ENCODE data around the gene TP53TG5.

DNA sequence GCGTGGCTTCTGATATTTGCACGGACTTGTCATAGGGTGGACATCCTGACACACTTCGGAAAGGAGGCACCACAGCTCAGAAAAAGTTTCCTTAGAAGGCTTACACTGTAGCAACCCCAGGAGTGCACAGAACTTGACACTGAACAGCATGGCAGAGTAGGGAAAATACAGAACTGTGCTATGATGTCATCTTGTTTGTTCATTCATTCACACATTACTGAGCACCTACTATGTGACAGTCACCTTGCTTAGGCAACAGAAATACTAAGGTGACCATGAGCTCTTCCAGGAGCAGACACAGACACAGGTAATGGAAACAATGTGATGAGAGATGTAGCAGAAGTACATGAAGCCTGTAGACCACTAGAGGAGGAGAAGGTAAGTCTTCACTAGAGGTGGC, 35.4 kb upstream of the TP53TG5 start:
- TF ChIP-seq POLR2A (IDR thresholded peaks at IDR 0.05) (no peak), POLR2AphosphoS5 (IDR thresholded peaks at IDR 0.05) (no peak)
- TF ChIP-seq, protein P1, sequence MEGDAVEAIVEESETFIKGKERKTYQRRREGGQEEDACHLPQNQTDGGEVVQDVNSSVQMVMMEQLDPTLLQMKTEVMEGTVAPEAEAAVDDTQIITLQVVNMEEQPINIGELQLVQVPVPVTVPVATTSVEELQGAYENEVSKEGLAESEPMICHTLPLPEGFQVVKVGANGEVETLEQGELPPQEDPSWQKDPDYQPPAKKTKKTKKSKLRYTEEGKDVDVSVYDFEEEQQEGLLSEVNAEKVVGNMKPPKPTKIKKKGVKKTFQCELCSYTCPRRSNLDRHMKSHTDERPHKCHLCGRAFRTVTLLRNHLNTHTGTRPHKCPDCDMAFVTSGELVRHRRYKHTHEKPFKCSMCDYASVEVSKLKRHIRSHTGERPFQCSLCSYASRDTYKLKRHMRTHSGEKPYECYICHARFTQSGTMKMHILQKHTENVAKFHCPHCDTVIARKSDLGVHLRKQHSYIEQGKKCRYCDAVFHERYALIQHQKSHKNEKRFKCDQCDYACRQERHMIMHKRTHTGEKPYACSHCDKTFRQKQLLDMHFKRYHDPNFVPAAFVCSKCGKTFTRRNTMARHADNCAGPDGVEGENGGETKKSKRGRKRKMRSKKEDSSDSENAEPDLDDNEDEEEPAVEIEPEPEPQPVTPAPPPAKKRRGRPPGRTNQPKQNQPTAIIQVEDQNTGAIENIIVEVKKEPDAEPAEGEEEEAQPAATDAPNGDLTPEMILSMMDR (IDR thresholded peaks at IDR 0.05): no peak

Measured in breast epithelium (tissue), 3 donors.